K562 (cell line): ENCODE measurements around the gene MAP4K4.

Experiments used
- CHD2 ChIP-seq: IDR thresholded peaks from 2 replicates; pipeline ENCODE4 v1.6.1; 2011; ENCODE audit warnings: low read depth, low read length
- CTCF ChIP-seq, 3 experiments: IDR thresholded peaks in 2 of 3; conservative IDR thresholded peaks in 1 of 3; 2 replicates each; pipeline ENCODE4 v1.5.1; 2011 to 2012; ENCODE audit warnings: low read length in 3 of 3, mild to moderate bottlenecking in 3 of 3, control low read depth in 2 of 3, improper control_type of control experiment in 1 of 3, inconsistent platforms in 1 of 3, low read depth in 1 of 3, mixed read lengths in 1 of 3, moderate library complexity in 1 of 3; ENCODE audit not compliant: insufficient read depth in 2 of 3
- HCFC1 ChIP-seq: IDR thresholded peaks from 2 replicates; pipeline ENCODE4 v1.6.1; 2012; ENCODE audit warnings: low read depth, low read length, improper control_type of control experiment
- TF ChIP-seq, protein P1 (sequence below): fragments of 450-650 bp; conservative IDR thresholded peaks from 2 replicates; pipeline ENCODE4 v1.6.1; 2016; ENCODE audit warnings: missing genetic modification characterization, low read depth, mild to moderate bottlenecking, control low read depth, missing compliant biosample characterization
- TF ChIP-seq, protein P2 (sequence below): sonication (generic); formaldehyde crosslinking; IDR thresholded peaks from 2 replicates; pipeline ENCODE4 v1.8.0; 2022; ENCODE audit warnings: missing genetic modification reagents, mild to moderate bottlenecking, moderate library complexity, borderline replicate concordance

DNA sequence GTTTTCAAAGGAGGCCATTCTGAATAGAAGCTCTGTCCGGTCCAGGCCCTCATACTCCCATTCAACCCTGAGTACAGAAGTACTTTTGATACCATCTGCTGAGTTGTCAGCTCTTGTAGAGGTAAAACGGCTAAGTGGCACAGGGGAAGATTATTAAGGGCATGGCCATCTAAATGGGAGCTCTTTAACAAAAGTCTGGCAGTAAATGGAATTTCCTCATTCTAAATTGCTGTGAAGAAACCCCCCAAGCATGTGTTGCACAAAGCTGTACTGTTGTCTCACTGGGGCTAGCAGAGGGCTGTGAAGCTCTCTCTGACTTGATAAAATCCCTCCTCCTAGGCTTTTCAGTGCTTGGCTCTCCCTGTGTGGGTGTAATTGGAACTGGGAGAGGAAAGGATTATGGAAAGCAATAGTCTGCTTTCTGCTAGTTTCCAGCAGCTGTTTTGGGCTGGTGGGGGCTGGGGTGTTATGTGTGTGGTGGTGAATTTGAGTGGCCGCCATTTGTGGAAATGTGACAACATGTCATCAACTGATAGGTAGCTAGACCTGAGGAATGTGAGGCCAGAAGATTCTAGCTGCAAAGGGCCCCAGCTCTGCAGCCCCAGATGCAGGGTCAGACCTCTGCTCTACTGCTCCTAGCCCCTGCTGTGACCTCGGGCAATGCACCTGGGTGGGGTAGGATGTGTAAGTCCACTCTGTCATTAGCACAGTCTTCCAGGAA, 65.1 kb downstream of the MAP4K4 start:
- TF ChIP-seq, protein P1, sequence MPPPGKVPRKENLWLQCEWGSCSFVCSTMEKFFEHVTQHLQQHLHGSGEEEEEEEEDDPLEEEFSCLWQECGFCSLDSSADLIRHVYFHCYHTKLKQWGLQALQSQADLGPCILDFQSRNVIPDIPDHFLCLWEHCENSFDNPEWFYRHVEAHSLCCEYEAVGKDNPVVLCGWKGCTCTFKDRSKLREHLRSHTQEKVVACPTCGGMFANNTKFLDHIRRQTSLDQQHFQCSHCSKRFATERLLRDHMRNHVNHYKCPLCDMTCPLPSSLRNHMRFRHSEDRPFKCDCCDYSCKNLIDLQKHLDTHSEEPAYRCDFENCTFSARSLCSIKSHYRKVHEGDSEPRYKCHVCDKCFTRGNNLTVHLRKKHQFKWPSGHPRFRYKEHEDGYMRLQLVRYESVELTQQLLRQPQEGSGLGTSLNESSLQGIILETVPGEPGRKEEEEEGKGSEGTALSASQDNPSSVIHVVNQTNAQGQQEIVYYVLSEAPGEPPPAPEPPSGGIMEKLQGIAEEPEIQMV (tag): no peak
- TF ChIP-seq CHD2 (no peak), CTCF (IDR thresholded peaks at IDR 0.05 in 2 of 3, conservative IDR thresholded peaks at IDR 0.05 in 1 of 3; ENCODE audit: insufficient read depth in 2 of 3, low read depth in 1 of 3, low read length in 3 of 3) (no peak), HCFC1 (no peak)
- TF ChIP-seq, protein P2, sequence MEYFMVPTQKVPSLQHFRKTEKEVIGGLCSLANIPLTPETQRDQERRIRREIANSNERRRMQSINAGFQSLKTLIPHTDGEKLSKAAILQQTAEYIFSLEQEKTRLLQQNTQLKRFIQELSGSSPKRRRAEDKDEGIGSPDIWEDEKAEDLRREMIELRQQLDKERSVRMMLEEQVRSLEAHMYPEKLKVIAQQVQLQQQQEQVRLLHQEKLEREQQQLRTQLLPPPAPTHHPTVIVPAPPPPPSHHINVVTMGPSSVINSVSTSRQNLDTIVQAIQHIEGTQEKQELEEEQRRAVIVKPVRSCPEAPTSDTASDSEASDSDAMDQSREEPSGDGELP (CRISPR knock-in tag): no peak
